Stromal cell of bone marrow (primary cell): ENCODE results near the gene APOM.

Experiments
- DNase-seq: peaks from one replicate; pipeline ENCODE4 v3.0.0-alpha.2; 2012; ENCODE audit warnings: low read depth

Gene APOM

DNA sequence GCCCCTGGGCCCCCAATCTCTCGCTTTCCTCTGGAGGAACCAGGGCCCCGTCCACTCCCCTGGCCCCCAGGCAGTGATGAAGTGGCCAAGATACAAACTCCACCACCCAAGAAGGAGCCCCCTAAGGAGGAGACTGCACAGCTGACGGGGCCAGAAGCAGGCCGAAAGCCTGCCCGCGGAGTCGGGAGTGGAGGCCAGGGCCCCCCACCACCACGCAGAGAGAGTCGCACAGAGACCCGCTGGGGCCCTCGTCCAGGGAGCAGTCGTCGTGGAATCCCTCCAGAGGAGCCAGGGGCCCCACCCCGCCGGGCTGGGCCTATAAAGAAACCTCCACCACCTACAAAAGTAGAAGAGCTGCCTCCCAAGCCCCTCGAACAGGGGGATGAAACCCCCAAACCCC lies 24.5 kb upstream of the APOM start:
- no peak for DNase-seq

DNA sequence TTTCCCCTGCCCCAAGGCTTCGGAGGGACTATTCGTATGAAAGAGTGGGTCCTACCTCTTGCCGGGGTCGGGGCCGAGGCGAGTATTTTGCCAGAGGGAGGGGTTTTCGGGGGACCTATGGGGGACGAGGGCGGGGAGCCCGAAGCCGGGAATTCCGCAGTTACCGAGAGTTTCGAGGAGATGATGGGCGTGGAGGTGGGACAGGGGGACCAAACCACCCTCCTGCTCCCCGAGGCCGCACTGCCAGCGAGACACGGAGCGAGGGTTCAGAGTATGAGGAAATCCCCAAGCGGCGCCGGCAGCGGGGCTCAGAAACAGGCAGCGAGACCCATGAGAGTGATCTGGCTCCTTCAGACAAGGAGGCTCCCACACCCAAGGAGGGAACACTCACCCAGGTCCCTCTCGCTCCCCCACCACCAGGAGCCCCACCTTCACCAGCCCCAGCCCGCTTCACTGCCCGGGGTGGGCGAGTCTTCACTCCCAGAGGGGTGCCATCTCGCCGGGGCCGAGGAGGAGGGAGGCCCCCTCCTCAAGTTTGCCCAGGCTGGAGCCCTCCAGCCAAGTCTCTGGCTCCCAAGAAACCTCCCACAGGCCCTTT lies 23.9 kb upstream of the APOM start:
- DNase-seq = no peak

GRCh38 chr6:31632279-31632946 lies 23.3 kb upstream of the APOM start:
- DNase-seq = no peak

- no peak for DNase-seq
These were observed 22.2 kb upstream of the APOM start for GRCh38 chr6:31633447-31633846.

DNA sequence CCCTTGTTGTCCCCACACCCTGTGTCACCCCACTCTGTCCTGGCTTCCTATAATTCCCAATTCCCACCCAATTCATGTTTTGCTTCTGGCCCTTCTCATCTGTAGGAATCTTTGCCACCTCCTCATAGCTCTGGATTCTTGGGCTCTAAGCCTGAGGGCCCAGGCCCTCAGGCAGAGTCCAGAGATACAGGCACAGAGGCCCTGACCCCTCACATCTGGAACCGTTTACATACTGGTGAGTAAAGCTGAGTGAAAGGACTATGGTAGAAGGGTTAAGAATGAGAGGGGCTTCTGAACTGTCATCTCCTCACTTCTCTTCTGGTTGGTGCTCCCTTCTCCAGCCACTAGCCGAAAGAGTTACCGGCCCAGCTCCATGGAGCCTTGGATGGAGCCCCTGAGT lies 21.6 kb upstream of the APOM start:
- DNase-seq = no peak

DNA sequence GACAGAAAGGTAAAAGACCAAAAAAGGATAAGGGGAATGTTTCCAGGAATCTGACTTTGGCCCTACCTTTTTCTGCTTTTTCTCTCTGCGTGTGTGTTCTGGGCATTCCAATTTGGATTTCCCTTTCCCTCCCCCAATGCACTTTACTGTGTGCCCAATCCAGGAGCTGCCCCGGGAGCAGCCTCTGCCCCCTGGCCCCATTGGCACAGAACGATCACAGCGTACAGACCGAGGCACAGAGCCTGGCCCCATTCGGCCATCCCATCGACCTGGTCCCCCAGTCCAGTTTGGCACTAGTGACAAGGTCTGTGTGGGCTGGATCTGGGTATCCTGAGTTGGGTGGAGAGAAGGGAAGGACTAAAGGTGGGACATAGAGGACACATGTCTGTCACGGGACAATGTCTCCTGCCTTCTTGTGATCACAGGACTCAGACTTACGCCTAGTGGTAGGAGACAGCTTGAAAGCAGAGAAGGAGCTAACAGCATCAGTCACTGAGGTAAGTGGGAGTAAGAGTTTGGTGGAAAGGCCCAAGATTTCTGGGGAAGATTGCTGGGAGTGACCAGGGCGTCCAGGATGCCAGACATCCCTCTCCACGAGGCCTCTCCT lies 20.6 kb upstream of the APOM start:
- DNase-seq = no peak

- DNase-seq = no peak
These were observed 18.7 kb upstream of the APOM start for GRCh38 chr6:31636698-31637596.

- DNase-seq = no peak
These were observed 16.7 kb upstream of the APOM start for GRCh38 chr6:31639043-31639442.

- peak; percentile 75 for DNase-seq
These were observed 16.2 kb upstream of the APOM start for GRCh38 chr6:31639449-31639861.

DNA sequence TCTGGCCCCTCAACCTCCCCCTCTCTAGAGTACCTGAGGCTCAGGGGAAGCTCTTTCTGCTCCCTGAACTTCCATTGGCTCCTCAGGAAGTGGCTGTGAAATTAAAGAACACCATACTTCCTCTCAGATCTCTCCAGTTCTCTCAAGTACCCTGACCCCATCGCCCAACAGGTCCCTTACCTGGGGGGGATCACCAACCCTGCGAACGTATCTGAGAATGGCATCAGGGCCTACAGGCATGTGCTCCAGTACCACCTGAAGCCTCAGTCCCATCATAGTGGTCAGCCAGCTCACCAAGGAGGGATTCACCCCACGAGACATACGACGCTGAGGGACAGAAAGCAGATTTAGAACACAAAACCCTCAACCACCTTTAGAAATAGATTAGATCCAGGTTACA lies 15.1 kb upstream of the APOM start:
- DNase-seq = no peak

- no peak for DNase-seq
These were observed 14.3 kb upstream of the APOM start for GRCh38 chr6:31641370-31641769.

GRCh38 chr6:31642798-31643570 lies 12.7 kb upstream of the APOM start:
- no peak for DNase-seq

DNA sequence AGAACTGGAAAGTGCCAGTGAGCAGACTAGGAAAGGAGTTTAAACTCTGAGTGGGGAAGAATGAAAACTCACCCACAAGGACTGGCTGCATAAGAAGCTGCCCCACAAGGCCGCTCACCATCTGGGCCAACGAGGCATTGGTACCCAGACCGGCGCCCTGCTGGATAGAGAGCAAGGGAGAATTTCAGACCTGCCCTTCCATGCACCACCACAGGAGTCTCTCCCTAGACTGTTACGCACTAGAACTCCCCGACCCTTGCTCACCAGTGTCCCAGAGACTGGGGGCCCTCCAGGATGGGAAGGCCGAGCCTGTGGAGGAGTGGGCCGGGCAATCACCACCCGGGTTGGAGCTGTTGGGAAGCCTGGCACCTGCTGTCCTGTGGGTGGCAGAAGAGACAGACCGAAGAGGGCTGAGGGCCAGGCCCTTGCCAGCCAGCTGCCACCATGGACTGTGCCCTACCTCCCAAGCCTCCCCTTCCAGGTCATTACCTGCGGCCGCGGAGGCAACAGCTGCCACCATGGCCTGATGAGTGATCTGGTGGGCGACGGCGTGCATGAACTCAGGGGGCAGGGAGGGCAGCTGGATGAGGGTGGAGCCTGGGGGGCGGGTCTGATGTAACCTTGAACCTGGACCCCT lies 11.8 kb upstream of the APOM start:
- no peak for DNase-seq

DNA sequence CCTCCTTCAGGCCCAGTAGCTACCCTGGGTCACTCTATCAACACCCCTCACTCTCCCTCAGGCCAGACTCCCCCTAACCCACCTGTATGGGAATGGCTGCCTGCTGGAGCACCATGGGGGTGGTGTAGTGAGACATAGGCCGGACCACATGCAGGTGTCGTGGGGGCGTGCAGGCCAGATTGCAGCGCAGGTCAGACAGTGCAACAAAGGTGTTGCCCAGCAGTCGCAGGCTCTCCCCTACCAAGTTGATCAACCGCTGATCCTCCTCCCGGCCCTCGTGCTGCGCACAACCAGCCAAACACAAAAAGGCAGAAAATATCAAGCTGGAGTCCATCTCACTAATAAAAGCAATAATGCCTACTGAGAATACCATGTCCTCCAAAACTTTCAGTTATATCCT lies 10.4 kb upstream of the APOM start:
- no peak for DNase-seq

DNA sequence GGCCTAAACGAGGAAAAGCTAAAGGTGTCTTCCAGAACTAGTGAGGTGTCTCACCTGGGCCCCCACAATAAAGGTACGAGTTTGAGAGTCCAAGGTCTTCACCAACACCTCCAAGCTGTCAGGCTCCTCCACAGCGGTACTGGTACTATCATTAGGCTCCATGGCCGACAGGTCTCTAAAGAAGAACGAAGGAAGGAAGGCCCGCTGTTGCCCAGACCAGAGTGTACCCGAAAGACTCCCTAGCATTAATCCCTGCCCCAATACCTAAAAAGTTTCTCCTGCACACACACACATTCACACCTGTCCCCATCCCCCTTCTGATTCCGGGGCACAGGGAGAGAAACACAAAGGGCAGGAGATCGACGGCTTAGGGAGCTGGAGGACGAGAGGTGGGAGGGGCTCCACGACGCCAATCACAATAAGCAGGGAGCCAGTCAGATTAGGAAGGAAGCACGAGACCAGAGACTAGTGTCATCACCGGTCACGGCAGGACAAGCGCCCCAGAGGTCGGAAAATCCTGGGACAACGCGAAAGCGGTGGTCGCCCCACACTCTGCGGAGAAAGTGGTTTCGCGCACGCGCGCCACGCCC lies 4.0 kb upstream of the APOM start:
- peak; percentile 79 for DNase-seq

GRCh38 chr6:31652925-31653724 lies 2.6 kb upstream of the APOM start:
- no peak for DNase-seq

- DNase-seq = no peak
These were observed 933 bp upstream of the APOM start for GRCh38 chr6:31654574-31655348.

GRCh38 chr6:31657406-31658157 lies 1.9 kb downstream of the APOM start:
- no peak for DNase-seq
